Prostate gland (tissue), 2 donors: ENCODE measurements around the gene STOML1.

Experiments
- POLR2A ChIP-seq: fragments of 450-650 bp; IDR thresholded peaks from one replicate; pipeline ENCODE4 v1.6.1; 2016; ENCODE audit warnings: antibody characterized with exemption, mild to moderate bottlenecking
- POLR2AphosphoS5 ChIP-seq: sonication (generic); formaldehyde crosslinking; IDR thresholded peaks from one replicate; pipeline ENCODE4 v1.6.1; 2017; ENCODE audit warnings: antibody characterized with exemption
- TF ChIP-seq, protein P1 (sequence below), 4 experiments: fragments of 200-600 bp in 2 of 4; fragments of 450-650 bp in 2 of 4; sonication (generic) in 2 of 4; IDR thresholded peaks; 1 replicate in 3 of 4; 2 replicates in 1 of 4; pipeline ENCODE4 v1.5.1; 2016 to 2019; ENCODE audit warnings: antibody characterized with exemption in 4 of 4, mild to moderate bottlenecking in 2 of 4, moderate library complexity in 2 of 4

DNA sequence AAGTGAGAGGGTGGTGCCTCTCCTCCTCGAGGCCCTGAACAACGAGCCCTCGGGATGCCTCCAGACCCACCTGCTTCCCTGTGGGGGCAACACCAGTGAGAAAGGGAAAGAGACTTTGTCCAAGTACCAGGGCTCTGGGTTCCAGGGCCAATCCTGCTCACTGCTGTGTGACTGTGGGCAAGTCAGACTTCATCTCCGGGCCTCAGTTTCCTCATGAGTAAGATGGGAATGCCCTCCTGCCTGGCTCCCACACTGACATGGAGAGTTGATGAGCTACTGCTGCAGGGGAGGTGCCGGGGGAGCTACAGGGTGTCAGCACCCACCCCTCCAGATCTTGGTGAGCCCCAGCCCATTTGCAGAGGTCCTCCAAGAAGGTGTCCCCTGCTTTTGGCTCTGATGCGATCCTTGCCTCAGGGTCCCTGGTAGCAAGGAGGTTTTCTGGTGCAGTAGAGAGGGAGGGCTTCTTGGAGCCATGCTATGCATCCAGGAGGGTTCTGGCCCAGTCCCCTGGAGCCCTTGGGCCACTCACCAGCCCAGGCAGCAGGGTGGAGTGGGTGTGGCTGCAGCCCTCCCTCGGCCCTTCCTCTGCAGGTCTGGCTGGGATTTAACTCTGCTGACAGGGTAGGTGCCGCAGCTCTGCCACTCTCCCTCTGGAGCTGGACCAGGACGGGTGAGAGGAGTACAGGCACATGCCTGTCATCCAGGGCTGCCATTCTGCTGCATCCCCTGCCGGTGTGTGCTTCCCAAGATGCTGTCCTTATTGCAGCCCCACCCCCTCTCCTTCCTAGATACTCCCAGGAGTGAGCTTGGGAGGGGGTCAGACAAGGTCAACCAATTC is 39.0 kb downstream of the STOML1 start:
- TF ChIP-seq, protein P1, sequence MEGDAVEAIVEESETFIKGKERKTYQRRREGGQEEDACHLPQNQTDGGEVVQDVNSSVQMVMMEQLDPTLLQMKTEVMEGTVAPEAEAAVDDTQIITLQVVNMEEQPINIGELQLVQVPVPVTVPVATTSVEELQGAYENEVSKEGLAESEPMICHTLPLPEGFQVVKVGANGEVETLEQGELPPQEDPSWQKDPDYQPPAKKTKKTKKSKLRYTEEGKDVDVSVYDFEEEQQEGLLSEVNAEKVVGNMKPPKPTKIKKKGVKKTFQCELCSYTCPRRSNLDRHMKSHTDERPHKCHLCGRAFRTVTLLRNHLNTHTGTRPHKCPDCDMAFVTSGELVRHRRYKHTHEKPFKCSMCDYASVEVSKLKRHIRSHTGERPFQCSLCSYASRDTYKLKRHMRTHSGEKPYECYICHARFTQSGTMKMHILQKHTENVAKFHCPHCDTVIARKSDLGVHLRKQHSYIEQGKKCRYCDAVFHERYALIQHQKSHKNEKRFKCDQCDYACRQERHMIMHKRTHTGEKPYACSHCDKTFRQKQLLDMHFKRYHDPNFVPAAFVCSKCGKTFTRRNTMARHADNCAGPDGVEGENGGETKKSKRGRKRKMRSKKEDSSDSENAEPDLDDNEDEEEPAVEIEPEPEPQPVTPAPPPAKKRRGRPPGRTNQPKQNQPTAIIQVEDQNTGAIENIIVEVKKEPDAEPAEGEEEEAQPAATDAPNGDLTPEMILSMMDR (IDR thresholded peaks at IDR 0.05): no peak
- no peak for TF ChIP-seq POLR2A
- TF ChIP-seq POLR2AphosphoS5: no peak
